GM10248 (cell line): Measurements from ENCODE around the gene DEFB121.
"Not testable (repeated sequence)": the region's sequence is repeated elsewhere in the genome, so short reads cannot be mapped to it uniquely, and the experiment has no call there.

Experiments
- CTCF ChIA-PET: fragments of 300-600 bp; sonication (Branson Sonifier 250); formaldehyde crosslinking; extraction: SDS; loops from one replicate; lab custom pipeline; 2021; ENCODE audit warnings: antibody characterized with exemption; lab: Yijun Ruan, JAX
- POLR2A ChIA-PET: fragments of 350-650 bp; sonication (Branson Sonifier 250); formaldehyde crosslinking; extraction: SDS; loops from one replicate; lab custom pipeline; 2020; ENCODE audit warnings: antibody characterized with exemption; lab: Yijun Ruan, JAX
- DNase-seq: peaks from one replicate; pipeline ENCODE4 v3.0.0; 2012; ENCODE audit errors: extremely low spot score
- CTCF ChIP-seq: IDR thresholded peaks from 2 replicates; pipeline ENCODE4 v1.5.1; 2012; ENCODE audit warnings: mild to moderate bottlenecking, low read depth; ENCODE audit errors: extremely low read depth, missing control alignments, control extremely low read depth

Gene DEFB121

GRCh38 chr20:31430568-31431115 is 24.6 kb upstream of the DEFB121 start:
- no peak for TF ChIP-seq CTCF
- POLR2A ChIA-PET = no interaction called here
- DNase-seq = no peak
- CTCF ChIA-PET = interaction anchor here (0.7 to 1.6 kb wide), 3 partner anchors 10 to 44 kb away, joined by 3 to 5 read pairs (median 3); partner anchors contain the start of gene DEFB123

- DNase-seq, POLR2A ChIA-PET, CTCF ChIA-PET: not testable (repeated sequence)
Measured at GRCh38 chr20:31427576-31427975, 21.6 kb upstream of the DEFB121 start.

- DNase-seq, POLR2A ChIA-PET, CTCF ChIA-PET: not testable (repeated sequence)
Measured at GRCh38 chr20:31426891-31427551, 21.0 kb upstream of the DEFB121 start.

GRCh38 chr20:31425797-31426196 is 19.8 kb upstream of the DEFB121 start:
- CTCF ChIA-PET = no interaction called here
- POLR2A ChIA-PET = no interaction called here
- DNase-seq = no peak
- TF ChIP-seq CTCF = no peak

- CTCF ChIA-PET = no interaction called here
- POLR2A ChIA-PET = no interaction called here
- TF ChIP-seq CTCF = no peak
- no peak for DNase-seq
Measured at GRCh38 chr20:31418307-31418706, 12.3 kb upstream of the DEFB121 start.

- DNase-seq = no peak
- ChIA-PET CTCF (no interaction called here), POLR2A (no interaction called here)
- TF ChIP-seq CTCF = no peak
Measured at GRCh38 chr20:31415653-31416052, 9.6 kb upstream of the DEFB121 start.

GRCh38 chr20:31414381-31414780 is 8.4 kb upstream of the DEFB121 start:
- ChIA-PET CTCF (interaction anchor here (2.6 kb wide), 1 partner anchor 88 kb away, joined by 11 read pairs; no protein-coding TSS in a partner anchor), POLR2A (no interaction called here)
- DNase-seq = no peak
- no peak for TF ChIP-seq CTCF
